ENCODE data around the gene CIPC. TPM values are rescaled to one million over a fixed set of nuclear protein-coding genes. Genes with fewer than 3 reads are reported as not detected.

Gene CIPC
- total and polyA plus RNA-seq, 9 of the 15 experiments (the other 6 are each of a cell fraction or from before 2014, with no cell fraction given) = 5.0 to 16.9 (median 10.7) TPM

DNA sequence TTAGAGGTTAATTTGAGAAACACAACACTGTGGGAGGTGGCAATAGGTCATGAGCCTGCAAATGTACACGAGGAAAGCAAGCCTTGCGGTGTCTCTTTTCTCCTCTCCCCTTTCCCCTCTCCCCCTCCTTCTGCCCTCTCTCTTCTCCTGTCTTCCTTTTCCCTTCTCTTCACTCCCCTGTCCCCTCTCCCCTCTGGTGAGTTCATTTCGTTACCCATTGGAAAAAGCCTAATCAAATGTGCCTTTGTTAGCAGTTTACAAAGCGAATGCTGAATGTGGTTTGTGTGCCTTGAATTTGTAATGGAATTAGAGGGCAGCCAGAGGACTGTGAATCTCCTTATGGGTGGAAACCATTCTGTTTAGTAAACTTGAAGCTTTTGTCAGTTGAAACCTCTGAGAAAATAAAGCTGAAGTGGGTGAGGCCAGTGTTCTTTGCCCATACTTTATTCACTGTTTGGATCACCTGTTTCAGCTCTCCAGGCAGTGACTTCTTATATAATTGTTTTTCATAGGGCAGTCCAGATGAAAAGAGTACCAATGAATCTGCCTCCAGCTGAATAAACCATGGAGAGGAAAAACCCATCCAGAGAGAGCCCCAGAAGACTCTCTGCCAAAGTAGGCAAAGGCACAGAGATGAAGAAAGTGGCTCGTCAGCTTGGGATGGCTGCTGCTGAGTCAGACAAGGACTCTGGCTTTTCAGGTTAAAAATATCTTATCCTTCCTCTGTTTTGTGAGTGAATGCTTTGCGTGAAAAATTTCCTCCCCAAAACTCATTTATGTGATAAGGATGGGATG lies 7.3 kb downstream of the CIPC start:
- POLR2A ChIA-PET = interaction anchor here (1.8 kb wide), 1 partner anchor 11 kb away, joined by 5 read pairs; no protein-coding TSS in a partner anchor
- Histone ChIP-seq H3K27me3 (ENCODE audit: control insufficient read depth in 2 of 2, insufficient read depth in 2 of 2, low read length in 2 of 2) (no peaks in the 10 kb centered on the region), H3K4me3 (no peak overlapping the region), H3K9ac (ENCODE audit: insufficient read depth in 1 of 2, low read depth in 2 of 2, low read length in 2 of 2) (no peak overlapping the region), H4K20me1 (replicated peaks; ENCODE audit: control insufficient read depth, insufficient read depth, low read length) (no peaks in the 10 kb centered on the region), H3K27ac (ENCODE audit: extremely low read depth, low read depth, low read length) (no peak overlapping the region), H3K36me3 (ENCODE audit: control insufficient read depth, insufficient read depth, low read length) (peaks cover 44% of the 10 kb centered on the region; the same call in 1 of the 3 replicates), H3K79me2 (ENCODE audit: control insufficient read depth, insufficient read depth, low read length) (peaks cover 11% of the 10 kb centered on the region; the same call in 2 of the 3 replicates), H2AFZ (ENCODE audit: low read depth, low read length) (no peak overlapping the region), H3K9me1 (ENCODE audit: control insufficient read depth, insufficient read depth, low read length) (no peaks in the 10 kb centered on the region), H3K4me2 (ENCODE audit: insufficient read depth, low read length) (no peak overlapping the region), H3K9me3 (replicated peaks; ENCODE audit: control insufficient read depth, insufficient read depth, low read depth, low read length) (no peaks in the 10 kb centered on the region), H3K4me1 (replicated peaks in 1 of 2; ENCODE audit: control insufficient read depth in 2 of 2, insufficient read depth in 2 of 2, low read length in 2 of 2) (no peaks in the 10 kb centered on the region; a peak in 1 of 5 replicates)
- FAIRE-seq (no peak), DNase-seq (ENCODE audit: extremely low read depth in 1 of 4, low spot score in 3 of 4) (no peak), ATAC-seq (no peak)
- WGBS (ENCODE audit: insufficient coverage, low coverage, missing lambda C conversion rate) = 66% methylated on average over 5 of the region's 6 CpGs
- in situ Hi-C loops (cut with MboI) (no loop called here), intact Hi-C loops (cut with micrococcal nuclease) (no loop called here)
- BruUV-seq (replicated peaks) = no TSS peak
- no peak for TF ChIP-seq TCF7 (IDR thresholded peaks at IDR 0.05; ENCODE audit: borderline replicate concordance)
- no peak for TF ChIP-seq HIVEP1 (CRISPR knock-in tag; IDR thresholded peaks at IDR 0.05)
- TF ChIP-seq ZNF384 (IDR thresholded peaks at IDR 0.05; ENCODE audit: low read depth, low read length) = no peak
- TF ChIP-seq MCM7 (IDR thresholded peaks at IDR 0.05) = no peak
- TF ChIP-seq ZNF217 (CRISPR knock-in tag; IDR thresholded peaks at IDR 0.05) = no peak
- TF ChIP-seq SIRT6 (IDR thresholded peaks at IDR 0.05; ENCODE audit: low read depth, low read length) = no peak
- TF ChIP-seq ZNF644 (tag; IDR thresholded peaks at IDR 0.05; ENCODE audit: low read depth) = no peak
- TF ChIP-seq, protein P1, sequence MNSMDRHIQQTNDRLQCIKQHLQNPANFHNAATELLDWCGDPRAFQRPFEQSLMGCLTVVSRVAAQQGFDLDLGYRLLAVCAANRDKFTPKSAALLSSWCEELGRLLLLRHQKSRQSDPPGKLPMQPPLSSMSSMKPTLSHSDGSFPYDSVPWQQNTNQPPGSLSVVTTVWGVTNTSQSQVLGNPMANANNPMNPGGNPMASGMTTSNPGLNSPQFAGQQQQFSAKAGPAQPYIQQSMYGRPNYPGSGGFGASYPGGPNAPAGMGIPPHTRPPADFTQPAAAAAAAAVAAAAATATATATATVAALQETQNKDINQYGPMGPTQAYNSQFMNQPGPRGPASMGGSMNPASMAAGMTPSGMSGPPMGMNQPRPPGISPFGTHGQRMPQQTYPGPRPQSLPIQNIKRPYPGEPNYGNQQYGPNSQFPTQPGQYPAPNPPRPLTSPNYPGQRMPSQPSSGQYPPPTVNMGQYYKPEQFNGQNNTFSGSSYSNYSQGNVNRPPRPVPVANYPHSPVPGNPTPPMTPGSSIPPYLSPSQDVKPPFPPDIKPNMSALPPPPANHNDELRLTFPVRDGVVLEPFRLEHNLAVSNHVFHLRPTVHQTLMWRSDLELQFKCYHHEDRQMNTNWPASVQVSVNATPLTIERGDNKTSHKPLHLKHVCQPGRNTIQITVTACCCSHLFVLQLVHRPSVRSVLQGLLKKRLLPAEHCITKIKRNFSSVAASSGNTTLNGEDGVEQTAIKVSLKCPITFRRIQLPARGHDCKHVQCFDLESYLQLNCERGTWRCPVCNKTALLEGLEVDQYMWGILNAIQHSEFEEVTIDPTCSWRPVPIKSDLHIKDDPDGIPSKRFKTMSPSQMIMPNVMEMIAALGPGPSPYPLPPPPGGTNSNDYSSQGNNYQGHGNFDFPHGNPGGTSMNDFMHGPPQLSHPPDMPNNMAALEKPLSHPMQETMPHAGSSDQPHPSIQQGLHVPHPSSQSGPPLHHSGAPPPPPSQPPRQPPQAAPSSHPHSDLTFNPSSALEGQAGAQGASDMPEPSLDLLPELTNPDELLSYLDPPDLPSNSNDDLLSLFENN (IDR thresholded peaks at IDR 0.05; ENCODE audit: low read depth in 2 of 2, low read length in 2 of 2) = no peak
- TF ChIP-seq DMBX1 (CRISPR knock-in tag; IDR thresholded peaks at IDR 0.05; ENCODE audit: borderline replicate concordance) = no peak
- TF ChIP-seq TAF7 (tag; IDR thresholded peaks at IDR 0.05) = no peak
- TF ChIP-seq, protein P2, sequence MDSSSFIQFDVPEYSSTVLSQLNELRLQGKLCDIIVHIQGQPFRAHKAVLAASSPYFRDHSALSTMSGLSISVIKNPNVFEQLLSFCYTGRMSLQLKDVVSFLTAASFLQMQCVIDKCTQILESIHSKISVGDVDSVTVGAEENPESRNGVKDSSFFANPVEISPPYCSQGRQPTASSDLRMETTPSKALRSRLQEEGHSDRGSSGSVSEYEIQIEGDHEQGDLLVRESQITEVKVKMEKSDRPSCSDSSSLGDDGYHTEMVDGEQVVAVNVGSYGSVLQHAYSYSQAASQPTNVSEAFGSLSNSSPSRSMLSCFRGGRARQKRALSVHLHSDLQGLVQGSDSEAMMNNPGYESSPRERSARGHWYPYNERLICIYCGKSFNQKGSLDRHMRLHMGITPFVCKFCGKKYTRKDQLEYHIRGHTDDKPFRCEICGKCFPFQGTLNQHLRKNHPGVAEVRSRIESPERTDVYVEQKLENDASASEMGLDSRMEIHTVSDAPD (CRISPR knock-in tag; IDR thresholded peaks at IDR 0.05) = no peak
- TF ChIP-seq MEIS2 (IDR thresholded peaks at IDR 0.05; ENCODE audit: partially characterized antibody) = no peak
- no peak for TF ChIP-seq JUNB (CRISPR knock-in tag; conservative IDR thresholded peaks at IDR 0.05)
- TF ChIP-seq TCF7L2 (IDR thresholded peaks at IDR 0.05; ENCODE audit: low read depth, low read length) = no peak
- TF ChIP-seq RBM17 (IDR thresholded peaks at IDR 0.05; ENCODE audit: borderline replicate concordance, low read depth, low read length) = no peak
- CTCF ChIA-PET (ENCODE audit: low intra/inter-chr PET ratio) = no interaction called here
